ENCODE data around the gene BIRC6. TPM values are rescaled to one million over a fixed set of nuclear protein-coding genes. Genes with fewer than 3 reads are reported as not detected.

Gene BIRC6
- total RNA-seq, 1 donor from 2014 or later: 53.6 TPM

DNA sequence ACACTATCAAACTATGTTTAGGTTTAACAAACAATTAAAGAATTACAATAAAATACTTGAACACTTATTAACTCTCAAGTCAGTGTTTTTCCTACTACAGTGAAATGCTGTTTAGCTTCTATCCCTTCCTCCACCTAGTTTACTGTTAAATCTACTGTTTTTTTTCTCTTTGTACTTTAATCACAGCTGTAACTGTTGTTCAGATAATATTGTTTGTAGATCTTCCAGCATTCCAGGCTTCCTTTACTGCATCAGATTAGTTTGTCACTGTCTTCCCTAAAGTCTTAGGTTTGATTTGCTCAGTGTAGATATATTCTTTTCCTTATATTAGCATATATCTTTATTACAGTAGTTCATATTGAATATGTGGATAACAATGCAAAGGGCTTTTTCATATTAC lies 22.5 kb downstream of the BIRC6 start:
- TF ChIP-seq, protein P1, sequence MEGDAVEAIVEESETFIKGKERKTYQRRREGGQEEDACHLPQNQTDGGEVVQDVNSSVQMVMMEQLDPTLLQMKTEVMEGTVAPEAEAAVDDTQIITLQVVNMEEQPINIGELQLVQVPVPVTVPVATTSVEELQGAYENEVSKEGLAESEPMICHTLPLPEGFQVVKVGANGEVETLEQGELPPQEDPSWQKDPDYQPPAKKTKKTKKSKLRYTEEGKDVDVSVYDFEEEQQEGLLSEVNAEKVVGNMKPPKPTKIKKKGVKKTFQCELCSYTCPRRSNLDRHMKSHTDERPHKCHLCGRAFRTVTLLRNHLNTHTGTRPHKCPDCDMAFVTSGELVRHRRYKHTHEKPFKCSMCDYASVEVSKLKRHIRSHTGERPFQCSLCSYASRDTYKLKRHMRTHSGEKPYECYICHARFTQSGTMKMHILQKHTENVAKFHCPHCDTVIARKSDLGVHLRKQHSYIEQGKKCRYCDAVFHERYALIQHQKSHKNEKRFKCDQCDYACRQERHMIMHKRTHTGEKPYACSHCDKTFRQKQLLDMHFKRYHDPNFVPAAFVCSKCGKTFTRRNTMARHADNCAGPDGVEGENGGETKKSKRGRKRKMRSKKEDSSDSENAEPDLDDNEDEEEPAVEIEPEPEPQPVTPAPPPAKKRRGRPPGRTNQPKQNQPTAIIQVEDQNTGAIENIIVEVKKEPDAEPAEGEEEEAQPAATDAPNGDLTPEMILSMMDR (conservative IDR thresholded peaks at IDR 0.05; ENCODE audit: low read depth, low read length): no peak
- H3K4me3 ChIP-seq (ENCODE audit: low read depth, low read length): no peak overlapping the region
- DNase-seq (ENCODE audit: low read depth): no peak

- H3K4me3 ChIP-seq (ENCODE audit: low read depth, low read length): no peak overlapping the region
- TF ChIP-seq, protein P1 (conservative IDR thresholded peaks at IDR 0.05; ENCODE audit: low read depth, low read length): no peak
- DNase-seq (ENCODE audit: low read depth): no peak
Observed at GRCh38 chr2:32383858-32384257, 27.0 kb downstream of the BIRC6 start.

DNA sequence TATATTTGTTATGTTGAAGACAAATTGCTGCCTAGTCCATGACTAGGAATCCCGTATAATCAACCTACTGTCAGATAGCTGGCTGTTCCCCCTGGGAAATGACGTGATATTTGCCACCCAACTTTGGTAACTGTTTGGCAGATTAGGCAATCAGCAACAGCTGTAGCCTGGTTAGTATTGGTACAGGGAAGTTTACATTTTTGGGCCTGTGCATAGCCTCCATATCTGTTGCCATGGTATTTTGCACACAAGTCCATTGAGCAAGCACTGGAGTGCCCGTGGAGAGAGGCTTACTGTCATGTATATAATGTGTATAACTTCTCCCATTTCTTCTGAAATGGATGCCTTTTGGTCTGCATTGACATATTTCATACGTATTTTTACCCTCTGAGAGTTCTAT lies 27.7 kb downstream of the BIRC6 start:
- DNase-seq (ENCODE audit: low read depth): no peak

DNA sequence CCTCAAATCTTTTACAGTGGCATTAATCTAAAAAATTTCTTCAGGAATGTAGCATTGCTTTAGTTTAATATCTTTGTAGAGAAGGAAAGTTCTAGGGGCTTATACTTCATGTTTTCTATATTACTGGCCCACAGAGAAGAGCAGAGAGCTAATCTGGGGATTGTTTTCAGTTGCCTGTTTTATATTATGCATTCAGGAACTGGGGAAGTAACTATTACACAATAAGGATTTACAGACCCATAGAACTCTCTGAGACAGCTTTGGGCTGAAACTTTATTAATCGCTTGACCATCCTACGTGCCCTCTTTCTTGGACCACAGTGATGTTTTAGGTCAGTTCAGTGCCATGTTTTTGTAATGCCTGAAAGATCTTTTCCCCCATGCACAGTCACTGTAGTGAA lies 29.9 kb downstream of the BIRC6 start:
- TF ChIP-seq, protein P1 (conservative IDR thresholded peaks at IDR 0.05; ENCODE audit: low read depth, low read length): no peak
- DNase-seq (ENCODE audit: low read depth): no peak
- no peak overlapping the region for H3K4me3 ChIP-seq (ENCODE audit: low read depth, low read length)

More for the DNA sequence above, 27.7 kb downstream of the BIRC6 start:
- TF ChIP-seq, protein P1 (conservative IDR thresholded peaks at IDR 0.05; ENCODE audit: low read depth, low read length): no peak
- no peak overlapping the region for H3K4me3 ChIP-seq (ENCODE audit: low read depth, low read length)

DNA sequence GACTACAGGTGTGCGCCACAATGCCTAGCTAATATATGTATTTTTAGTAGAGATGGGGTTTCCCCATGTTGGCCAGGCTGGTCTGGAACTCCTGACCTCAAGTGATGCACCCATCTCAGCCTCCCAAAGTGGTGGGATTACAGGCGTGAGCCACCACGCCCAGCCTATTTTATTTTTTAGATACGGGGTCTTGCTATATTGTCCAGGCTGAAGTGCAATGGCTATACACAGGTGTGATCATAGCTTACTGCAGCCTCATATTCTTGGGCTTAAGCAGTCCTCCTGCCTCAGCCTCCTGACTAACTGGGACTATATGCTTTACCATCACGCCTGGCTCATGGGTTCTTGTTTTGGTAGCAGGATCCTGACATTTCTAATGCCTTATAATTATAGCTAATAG lies 42.4 kb downstream of the BIRC6 start:
- TF ChIP-seq, protein P1 (conservative IDR thresholded peaks at IDR 0.05; ENCODE audit: low read depth, low read length): no peak
- no peak for DNase-seq (ENCODE audit: low read depth)
- H3K4me3 ChIP-seq (ENCODE audit: low read depth, low read length): no peak overlapping the region

- TF ChIP-seq, protein P1 (conservative IDR thresholded peaks at IDR 0.05; ENCODE audit: low read depth, low read length): no peak
- H3K4me3 ChIP-seq (ENCODE audit: low read depth, low read length): no peak overlapping the region
- DNase-seq (ENCODE audit: low read depth): no peak
Observed at GRCh38 chr2:32402091-32402490, 45.3 kb downstream of the BIRC6 start.

DNA sequence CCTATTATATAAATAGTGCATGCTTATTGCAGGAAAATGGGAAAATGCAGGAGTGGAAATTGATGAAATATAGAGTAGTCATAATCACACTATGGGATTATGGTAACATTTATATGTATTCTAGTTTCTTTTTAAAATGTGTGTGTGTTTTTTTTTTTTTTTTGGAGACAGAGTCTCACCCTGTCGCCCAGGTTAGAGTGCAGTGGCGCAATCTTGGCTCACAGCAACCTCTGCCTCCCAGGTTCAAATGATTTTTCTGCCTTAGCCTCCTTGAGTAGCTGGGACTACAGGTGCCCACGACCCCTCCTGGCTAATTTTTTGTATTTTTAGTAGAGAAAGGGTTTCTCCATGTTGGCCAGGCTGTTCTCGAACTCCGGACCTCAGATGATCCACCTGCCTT lies 47.0 kb downstream of the BIRC6 start:
- TF ChIP-seq, protein P1 (conservative IDR thresholded peaks at IDR 0.05; ENCODE audit: low read depth, low read length): no peak
- DNase-seq (ENCODE audit: low read depth): no peak
- no peak overlapping the region for H3K4me3 ChIP-seq (ENCODE audit: low read depth, low read length)
